Activated CD8-positive, alpha-beta memory T cell treated with anti-CD3 and anti-CD28 coated beads, Interleukin-2, amount 10 ng/mL, durations not matched to agents 7 days and 5 days (primary cell): ENCODE data around the gene SLC16A13. TPM values are rescaled to one million over a fixed set of nuclear protein-coding genes. Genes with fewer than 3 reads are reported as not detected.

ENCODE experiments used
- ATAC-seq: fragments of 150-1000 bp; cut with Tn5 transposase; one replicate; pipeline ENCODE4 v1.10.0; 2021; ENCODE audit warnings: moderate library complexity
- CTCF ChIA-PET: fragments of 350-600 bp; sonication (Branson Sonifier 250); formaldehyde crosslinking; loops from one replicate; lab custom pipeline; 2021; ENCODE audit warnings: antibody characterized with exemption; lab: Charles Lee
- DNase-seq: peaks from one replicate; pipeline ENCODE4 v3.0.0-alpha.2; 2020
- H3K27ac Mint-ChIP-seq: one replicate; pipeline ENCODE4 v1.8.0; 2021; ENCODE audit warnings: mild to moderate bottlenecking, mixed read lengths
- H3K27me3 Mint-ChIP-seq: one replicate; pipeline ENCODE4 v1.8.0; 2021; ENCODE audit warnings: mixed read lengths
- H3K36me3 Mint-ChIP-seq: one replicate; pipeline ENCODE4 v1.8.0; 2021; ENCODE audit warnings: mild to moderate bottlenecking, mixed read lengths
- H3K4me1 Mint-ChIP-seq: one replicate; pipeline ENCODE4 v1.8.0; 2021; ENCODE audit warnings: mixed read lengths
- H3K4me3 Mint-ChIP-seq: one replicate; pipeline ENCODE4 v1.8.0; 2021; ENCODE audit warnings: mild to moderate bottlenecking, moderate library complexity, mixed read lengths
- H3K9me3 Mint-ChIP-seq: one replicate; pipeline ENCODE4 v1.8.0; 2022; ENCODE audit warnings: low read depth, mixed read lengths
- total RNA-seq, 2 experiments: library from RNA; stranded (reverse); gene quantifications; one replicate each; pipeline ENCODE4 v1.2.3, GENCODE V29; 2021

SLC16A13 gene
- total RNA-seq, 2 experiments from 2014 or later: 19.0 to 34.1 TPM

DNA sequence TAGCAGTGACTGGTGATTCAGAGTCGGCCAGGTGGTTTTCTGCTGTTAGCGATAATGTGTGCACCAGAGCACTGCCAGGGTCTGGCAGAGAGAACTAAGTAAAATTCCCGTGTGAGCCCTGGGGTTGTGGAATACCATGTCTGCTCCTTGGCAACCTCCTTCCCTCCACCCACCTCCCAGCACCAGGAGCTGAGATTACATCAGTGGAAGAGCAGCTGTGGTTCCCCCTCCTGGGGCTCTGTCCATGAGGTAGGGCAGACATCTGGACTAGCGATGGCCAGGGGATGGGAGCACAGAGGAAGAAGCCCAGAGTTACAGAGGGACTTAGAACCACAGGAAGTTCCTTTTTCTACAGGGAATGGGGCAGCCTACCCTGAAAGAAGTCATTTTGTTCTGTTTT lies 28.4 kb downstream of the SLC16A13 start:
- Mint-ChIP-seq H3K36me3 (no peaks in the 10 kb centered on the region), H3K9me3 (peaks cover 10% of the 10 kb centered on the region), H3K4me3 (no peak overlapping the region), H3K27ac (no peak overlapping the region), H3K27me3 (peaks cover 11% of the 10 kb centered on the region), H3K4me1 (no peaks in the 10 kb centered on the region)
- CTCF ChIA-PET: no interaction called here
- DNase-seq: no peak
- ATAC-seq: no peak

DNA sequence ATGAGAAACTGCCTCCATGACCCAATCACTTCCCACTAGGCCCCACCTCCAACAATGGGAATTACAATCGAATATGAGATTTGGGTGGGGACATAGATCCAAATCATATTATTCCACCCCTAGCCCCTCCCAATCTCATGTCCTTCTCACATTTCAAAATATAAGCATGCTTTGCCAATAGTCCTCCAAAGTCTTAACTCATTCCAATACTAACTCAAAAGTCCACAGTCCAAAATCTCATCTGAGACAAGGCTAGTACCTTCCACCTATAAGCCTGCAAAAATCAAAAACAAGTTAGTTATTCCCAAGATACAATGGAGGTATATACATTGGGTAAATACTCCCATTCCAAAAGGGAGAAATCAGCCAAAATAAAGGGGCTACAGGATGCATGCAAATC lies 31.4 kb downstream of the SLC16A13 start:
- no peaks in the 10 kb centered on the region for H3K36me3 Mint-ChIP-seq
- CTCF ChIA-PET: interaction anchor here (1.8 kb wide), 1 partner anchor 15 kb away, joined by 4 read pairs; no protein-coding TSS in a partner anchor

DNA sequence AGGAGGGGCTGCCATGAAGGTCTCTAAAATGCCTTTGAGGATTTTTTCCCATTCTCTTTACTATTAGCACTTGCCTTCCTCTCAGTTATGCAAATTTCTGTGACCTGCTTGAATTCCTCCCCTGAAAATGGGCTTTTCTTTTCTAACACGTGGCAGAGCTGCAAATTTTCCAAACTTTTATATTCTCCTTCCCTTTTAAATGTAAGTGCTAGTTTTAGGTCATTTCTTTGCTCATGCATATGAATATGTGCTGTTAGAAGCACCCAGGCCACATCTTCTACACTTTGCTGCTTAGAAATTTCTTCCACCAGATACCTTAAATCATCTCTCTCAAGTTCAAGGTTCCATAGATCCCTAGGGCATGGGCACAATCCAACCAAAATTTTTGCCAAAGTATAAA lies 32.5 kb downstream of the SLC16A13 start:
- peaks cover 15% of the 10 kb centered on the region for H3K27me3 Mint-ChIP-seq
- peaks cover 10% of the 10 kb centered on the region for H3K9me3 Mint-ChIP-seq
- H3K4me1 Mint-ChIP-seq: no peaks in the 10 kb centered on the region
- no peaks in the 10 kb centered on the region for H3K36me3 Mint-ChIP-seq
- DNase-seq (no peak), ATAC-seq (no peak)
- CTCF ChIA-PET: interaction anchor here (1.8 kb wide), 1 partner anchor 16 kb away, joined by 4 read pairs; no protein-coding TSS in a partner anchor
- H3K4me3 Mint-ChIP-seq: no peak overlapping the region
- no peak overlapping the region for H3K27ac Mint-ChIP-seq

More for the DNA sequence above, 31.4 kb downstream of the SLC16A13 start:
- peaks cover 16% of the 10 kb centered on the region for H3K27me3 Mint-ChIP-seq
- H3K4me1 Mint-ChIP-seq: no peaks in the 10 kb centered on the region
- no peak overlapping the region for H3K27ac Mint-ChIP-seq
- H3K4me3 Mint-ChIP-seq: no peak overlapping the region
- H3K9me3 Mint-ChIP-seq: peaks cover 10% of the 10 kb centered on the region
- ATAC-seq (no peak), DNase-seq (no peak)

DNA sequence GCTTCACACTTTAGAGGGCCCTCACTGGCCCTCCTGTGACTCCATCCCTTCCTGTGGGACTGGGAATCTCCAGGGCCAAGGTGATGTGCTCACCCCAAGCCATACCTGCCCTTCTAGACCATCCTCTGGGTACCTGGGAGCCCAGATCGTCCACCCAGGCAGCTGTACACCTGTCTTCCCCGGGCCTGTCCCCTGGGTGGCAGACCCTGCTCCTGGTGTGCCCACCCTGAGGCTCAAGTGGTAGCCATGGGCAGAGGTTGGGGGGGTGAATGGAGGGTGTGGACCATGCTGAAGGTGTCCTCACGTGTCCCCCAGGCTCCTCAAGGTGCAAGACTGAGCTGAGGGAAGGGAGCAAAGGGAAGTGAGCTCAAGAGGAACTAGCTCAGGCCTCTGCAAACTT lies 34.9 kb downstream of the SLC16A13 start:
- Mint-ChIP-seq H3K27me3 (peaks cover 20% of the 10 kb centered on the region), H3K36me3 (no peaks in the 10 kb centered on the region), H3K4me1 (no peaks in the 10 kb centered on the region), H3K27ac (no peak overlapping the region), H3K4me3 (no peak overlapping the region), H3K9me3 (peaks cover 10% of the 10 kb centered on the region)
- no peak for DNase-seq
- no peak for ATAC-seq
- CTCF ChIA-PET: interaction anchor here (0.6 kb wide), 1 partner anchor 32 kb away, joined by 3 read pairs; no protein-coding TSS in a partner anchor

DNA sequence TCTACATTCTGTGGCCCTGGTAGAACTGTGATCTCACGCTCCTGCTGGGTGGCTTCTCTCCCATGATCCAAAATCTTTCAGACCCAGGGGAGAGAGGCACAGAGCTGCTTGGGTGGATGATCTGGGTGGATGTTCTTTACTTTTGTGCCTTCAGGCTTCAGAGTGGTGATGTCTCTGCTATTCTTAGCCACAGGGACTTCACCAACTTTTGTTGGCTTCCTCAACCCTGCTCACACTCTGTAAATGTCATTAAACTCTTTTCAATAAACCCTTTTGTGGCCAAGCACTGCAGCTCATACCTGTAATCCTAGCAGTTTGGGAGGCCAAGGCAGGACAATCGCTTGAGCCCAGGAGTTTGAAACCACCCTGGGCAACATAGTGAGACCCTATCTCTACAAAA lies 36.6 kb downstream of the SLC16A13 start:
- ATAC-seq: no peak
- no peak for DNase-seq
- Mint-ChIP-seq H3K36me3 (no peaks in the 10 kb centered on the region), H3K27ac (no peak overlapping the region), H3K4me3 (no peak overlapping the region), H3K27me3 (peaks cover 22% of the 10 kb centered on the region), H3K4me1 (no peaks in the 10 kb centered on the region), H3K9me3 (peaks cover 10% of the 10 kb centered on the region)
- CTCF ChIA-PET: interaction anchor here (0.8 to 1.0 kb wide), 3 partner anchors 10 to 161 kb away, joined by 3 to 6 read pairs (median 4); no protein-coding TSS in a partner anchor

DNA sequence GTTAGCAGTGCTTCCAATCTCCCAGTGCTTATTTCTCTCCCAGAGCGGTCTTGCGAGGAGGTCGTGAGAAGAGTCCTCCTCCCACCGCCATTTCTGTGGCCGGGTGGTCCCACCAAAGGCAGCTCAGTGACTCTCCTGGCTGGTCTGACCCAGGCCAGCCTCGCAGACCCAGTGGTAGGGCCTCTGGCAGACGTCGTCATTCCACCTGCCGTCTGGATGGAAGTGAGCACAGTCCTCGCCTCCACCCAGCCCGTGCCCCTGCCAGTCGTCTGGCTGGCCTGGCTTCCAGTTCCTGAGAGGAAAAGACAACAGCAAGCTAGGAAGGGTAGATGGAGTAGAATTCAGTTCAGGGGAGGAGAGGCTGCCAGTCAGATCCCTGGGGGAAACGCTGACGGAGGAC lies 39.1 kb downstream of the SLC16A13 start:
- H3K4me3 Mint-ChIP-seq: no peak overlapping the region
- CTCF ChIA-PET: interaction anchor here (0.8 kb wide), 1 partner anchor 59 kb away, joined by 5 read pairs; no protein-coding TSS in a partner anchor

DNA sequence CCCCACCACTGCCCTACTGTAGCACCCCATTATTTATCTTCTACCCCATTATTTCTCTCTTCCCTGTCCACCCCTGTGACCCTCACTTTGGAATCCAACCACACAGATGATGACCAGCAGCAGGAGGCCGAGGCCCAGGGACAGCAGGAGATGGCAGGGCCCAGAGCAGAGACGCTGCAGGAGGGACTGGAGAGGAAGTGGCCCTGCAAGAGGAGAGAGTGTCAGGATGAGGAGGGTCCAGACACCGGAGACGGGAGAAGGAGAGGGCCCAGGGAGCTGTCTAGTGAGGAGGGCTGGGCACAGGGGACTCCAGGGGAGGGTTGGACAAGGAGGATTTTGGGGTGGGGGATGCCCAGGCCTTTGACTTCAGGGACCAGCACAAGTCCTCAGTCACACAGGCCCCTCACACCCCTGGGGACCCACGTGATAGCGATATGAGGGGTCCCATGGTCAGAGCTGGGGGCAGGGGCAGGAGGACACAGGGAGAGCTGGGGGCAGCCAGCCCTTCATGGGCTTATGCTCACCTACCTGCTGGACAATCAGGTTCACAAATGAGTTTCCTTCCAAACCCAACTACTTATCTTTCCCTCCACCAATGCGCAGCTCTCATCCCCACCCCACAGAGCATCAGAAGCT lies 42.2 kb downstream of the SLC16A13 start:
- H3K27me3 Mint-ChIP-seq: peaks cover 33% of the 10 kb centered on the region
- no peaks in the 10 kb centered on the region for H3K9me3 Mint-ChIP-seq
- no peak overlapping the region for H3K4me3 Mint-ChIP-seq
- CTCF ChIA-PET: interaction anchor here (0.8 to 1.5 kb wide), 2 partner anchors 13 to 55 kb away, joined by 3 read pairs; no protein-coding TSS in a partner anchor
- no peaks in the 10 kb centered on the region for H3K36me3 Mint-ChIP-seq
- peaks cover 19% of the 10 kb centered on the region for H3K4me1 Mint-ChIP-seq
- ATAC-seq: no peak
- DNase-seq: no peak
- H3K27ac Mint-ChIP-seq: no peak overlapping the region

More for the DNA sequence above, 39.1 kb downstream of the SLC16A13 start:
- no peaks in the 10 kb centered on the region for H3K36me3 Mint-ChIP-seq
- no peaks in the 10 kb centered on the region for H3K4me1 Mint-ChIP-seq
- no peak for ATAC-seq
- H3K27me3 Mint-ChIP-seq: peaks cover 20% of the 10 kb centered on the region
- no peak for DNase-seq
- H3K9me3 Mint-ChIP-seq: no peaks in the 10 kb centered on the region
- H3K27ac Mint-ChIP-seq: no peak overlapping the region

DNA sequence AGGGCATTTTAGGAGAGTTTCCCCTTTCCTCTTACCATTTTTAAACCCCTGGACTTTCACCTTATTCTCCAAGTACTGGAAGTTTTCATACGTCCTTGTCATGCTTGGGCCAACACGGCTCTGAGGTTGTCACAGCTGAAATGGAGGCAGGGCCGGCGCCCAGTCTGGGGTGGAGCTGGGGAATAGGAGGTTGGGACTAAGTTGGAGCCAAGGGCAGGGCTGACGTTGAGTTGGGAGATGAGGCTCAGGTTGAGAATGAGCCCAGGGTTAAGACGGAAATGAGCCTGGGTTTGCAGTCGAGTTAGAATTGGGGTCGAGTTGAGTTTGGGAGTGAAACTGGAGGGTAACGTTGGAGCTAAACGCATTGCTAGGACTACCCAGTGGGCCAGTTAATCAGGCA lies 42.9 kb downstream of the SLC16A13 start:
- ATAC-seq (no peak), DNase-seq (no peak)
- Mint-ChIP-seq H3K4me1 (peaks cover 24% of the 10 kb centered on the region), H3K27ac (no peak overlapping the region), H3K4me3 (no peak overlapping the region), H3K9me3 (no peaks in the 10 kb centered on the region), H3K36me3 (no peaks in the 10 kb centered on the region), H3K27me3 (peaks cover 36% of the 10 kb centered on the region)
- CTCF ChIA-PET: interaction anchor here (0.8 to 1.5 kb wide), 2 partner anchors 12 to 55 kb away, joined by 3 read pairs; no protein-coding TSS in a partner anchor

DNA sequence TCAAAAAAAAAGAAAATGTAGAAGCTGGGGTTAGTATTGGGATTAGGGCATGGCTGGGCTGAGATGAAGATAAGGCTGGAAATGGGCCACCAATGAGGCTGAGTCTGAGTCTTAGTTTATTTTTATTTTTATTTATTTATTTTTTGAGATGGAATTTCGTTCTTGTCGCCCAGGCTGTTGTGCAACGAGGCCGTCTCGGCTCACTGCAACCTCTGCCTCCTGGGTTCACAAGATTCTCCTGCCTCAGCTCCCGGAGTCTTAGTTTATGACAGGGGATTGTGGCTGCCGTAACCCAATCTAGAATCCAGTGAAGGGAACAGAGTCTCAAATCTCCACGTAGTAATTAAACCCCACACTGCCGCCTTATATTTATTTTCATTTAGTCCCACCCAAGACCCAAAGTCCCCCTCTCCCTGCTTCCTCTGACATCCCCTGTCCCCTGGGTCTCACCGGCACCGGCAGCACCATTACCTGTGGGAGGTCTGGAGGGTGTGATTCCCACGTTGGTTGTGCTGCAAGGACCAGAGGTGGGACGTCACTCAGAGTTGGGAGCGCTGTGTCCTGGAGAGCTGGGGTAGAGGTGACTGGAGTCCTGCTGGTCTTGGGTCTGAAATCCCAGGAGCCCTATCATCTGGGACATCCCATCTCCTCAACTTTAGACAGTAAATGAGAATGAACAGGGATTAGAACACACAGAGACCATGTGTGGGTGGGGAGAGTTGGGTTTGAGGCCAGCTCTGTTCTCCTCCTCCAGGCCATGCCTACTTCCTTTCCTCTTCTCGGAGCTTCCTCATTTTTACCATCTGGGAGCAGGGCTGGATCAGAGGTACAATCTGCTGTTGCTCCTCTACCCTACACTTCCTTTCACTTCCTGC lies 44.0 kb downstream of the SLC16A13 start, which contains the start of gene CLEC10A:
Gene CLEC10A (minus strand): TSS at position 671 of the 875 bp plus-strand sequence. CDS start 1,439 bp downstream, outside the sequence.
- Mint-ChIP-seq H3K27me3 (peaks cover 40% of the 10 kb centered on the region), H3K4me3 (no peak within 1 kb of the TSS), H3K36me3 (no peaks in the 10 kb centered on the region), H3K9me3 (no peaks in the 10 kb centered on the region), H3K27ac (no peak within 1 kb of the TSS), H3K4me1 (peaks cover 28% of the 10 kb centered on the region)
- CTCF ChIA-PET: interaction anchor here (1.0 to 1.5 kb wide), 2 partner anchors 34 to 169 kb away, joined by 3 read pairs; no protein-coding TSS in a partner anchor
- ATAC-seq (no peak), DNase-seq (no peak)

DNA sequence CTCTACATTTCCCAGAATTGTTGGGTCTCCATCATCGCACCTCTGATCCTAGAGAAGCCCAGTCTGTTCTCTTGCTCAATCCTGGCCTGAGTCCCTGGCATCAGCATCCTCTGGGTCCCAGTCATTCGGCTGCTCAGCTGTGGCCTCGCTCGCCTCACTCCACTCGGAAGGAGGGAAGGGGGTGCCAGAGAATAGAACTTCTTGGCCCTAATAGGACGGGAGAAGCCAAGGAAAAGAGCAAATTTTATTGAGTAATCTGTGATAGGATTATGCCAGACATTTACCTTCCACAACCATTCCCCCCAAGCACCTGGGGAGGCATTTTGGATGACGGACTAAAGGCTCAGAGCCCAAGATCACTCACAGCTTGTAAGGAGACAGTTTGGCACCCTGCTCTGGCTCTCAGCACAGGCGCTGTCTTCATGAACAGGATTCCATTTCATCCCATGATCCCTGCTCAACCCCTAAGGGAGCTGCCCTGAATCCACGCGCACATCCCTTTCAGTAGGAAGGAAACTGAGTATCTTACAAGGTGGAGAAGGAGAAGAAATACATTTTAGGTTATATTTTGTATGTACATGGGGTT lies 44.7 kb downstream of the SLC16A13 start:
- Mint-ChIP-seq H3K27ac (no peak overlapping the region), H3K4me3 (no peak overlapping the region), H3K9me3 (no peaks in the 10 kb centered on the region), H3K4me1 (peaks cover 28% of the 10 kb centered on the region), H3K27me3 (peaks cover 40% of the 10 kb centered on the region), H3K36me3 (no peaks in the 10 kb centered on the region)
- DNase-seq (no peak), ATAC-seq (no peak)
- CTCF ChIA-PET: interaction anchor here (1.0 to 2.0 kb wide), 4 partner anchors 29 to 170 kb away, joined by 3 to 10 read pairs (median 4); no protein-coding TSS in a partner anchor

DNA sequence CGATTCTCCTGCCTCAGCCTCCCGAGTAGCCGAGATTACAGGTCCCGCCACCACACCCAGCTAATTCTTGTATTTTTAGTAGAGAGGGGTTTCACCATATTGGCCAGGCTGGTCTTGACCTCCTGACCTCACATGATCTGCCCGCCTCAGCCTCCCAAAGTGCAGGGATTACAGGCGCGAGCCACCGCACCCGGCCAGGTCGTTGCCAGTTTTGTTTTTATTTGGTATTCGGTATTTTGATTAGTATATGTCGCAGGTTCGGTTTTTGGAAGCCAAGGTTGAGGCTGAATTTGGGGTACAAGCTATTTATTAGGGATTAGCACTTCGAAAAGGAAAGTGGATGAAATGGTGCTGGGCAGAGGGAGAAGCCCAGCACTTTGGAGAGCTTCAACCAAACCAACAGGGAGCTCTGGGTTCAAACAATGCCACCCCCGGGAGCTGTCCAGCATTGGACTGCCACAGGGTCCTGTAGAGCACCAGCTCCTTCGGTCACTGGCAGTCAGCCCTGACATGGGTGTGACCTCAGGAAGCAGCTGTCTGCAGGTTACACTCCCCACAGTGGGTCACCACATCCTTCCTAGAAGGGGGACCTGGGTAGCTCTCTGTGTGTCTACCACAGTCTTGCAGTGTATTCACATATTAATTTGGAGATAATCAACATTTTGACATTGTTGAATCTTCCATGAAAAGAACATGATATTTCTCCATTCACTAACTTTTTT lies 45.7 kb downstream of the SLC16A13 start:
- ATAC-seq (peak; percentile 91), DNase-seq (peak; percentile 90)
- peaks cover 28% of the 10 kb centered on the region for H3K4me1 Mint-ChIP-seq
- CTCF ChIA-PET: interaction anchor here (0.7 to 2.0 kb wide), 7 partner anchors 9 to 96 kb away, joined by 3 to 10 read pairs (median 4); no protein-coding TSS in a partner anchor
- no peak overlapping the region for H3K4me3 Mint-ChIP-seq
- H3K36me3 Mint-ChIP-seq: no peaks in the 10 kb centered on the region
- peaks cover 42% of the 10 kb centered on the region for H3K27me3 Mint-ChIP-seq
- H3K27ac Mint-ChIP-seq: no peak overlapping the region
- H3K9me3 Mint-ChIP-seq: no peaks in the 10 kb centered on the region

DNA sequence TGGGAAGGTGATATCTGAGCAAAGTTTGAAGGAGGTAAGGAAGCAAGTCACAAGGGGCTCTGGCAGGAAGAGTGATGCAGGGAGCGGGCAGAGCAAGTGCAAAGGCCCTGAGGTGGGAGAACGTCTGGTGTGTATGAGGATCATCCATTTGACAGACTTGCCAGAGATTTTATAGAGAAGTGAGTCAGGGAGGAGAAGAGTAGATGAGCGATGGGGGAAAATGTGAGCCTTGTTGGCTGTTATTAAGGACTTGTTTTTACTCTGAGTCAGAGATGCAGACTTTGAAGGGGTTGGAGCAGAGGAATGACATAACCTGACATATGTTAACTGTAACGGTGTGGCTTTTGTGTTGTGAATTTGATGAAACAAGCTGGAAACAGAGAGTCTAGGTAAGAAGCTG lies 47.8 kb downstream of the SLC16A13 start:
- no peaks in the 10 kb centered on the region for H3K9me3 Mint-ChIP-seq
- no peak for DNase-seq
- no peak for ATAC-seq
- H3K27me3 Mint-ChIP-seq: peaks cover 51% of the 10 kb centered on the region
- peaks cover 28% of the 10 kb centered on the region for H3K4me1 Mint-ChIP-seq
- H3K27ac Mint-ChIP-seq: no peak overlapping the region
- CTCF ChIA-PET: interaction anchor here (2.0 kb wide), 1 partner anchor 50 kb away, joined by 4 read pairs; no protein-coding TSS in a partner anchor
- no peak overlapping the region for H3K4me3 Mint-ChIP-seq
- no peaks in the 10 kb centered on the region for H3K36me3 Mint-ChIP-seq
